Breast epithelium (tissue), 4 donors: ENCODE data around the gene PLCH1. TPM values are rescaled to one million over a fixed set of nuclear protein-coding genes. Genes with fewer than 3 reads are reported as not detected.
A peak's percentile ranks its signal among the peaks of the same experiment; 100 is the strongest.

Source experiments
- DNase-seq, 2 donors: peaks; one replicate each; pipeline ENCODE4 v3.0.0-alpha.2; 2019; ENCODE audit warnings: low spot score in 2 of 2
- H3K27ac ChIP-seq, 2 donors: fragments of 200-600 bp; sonication (generic) in 1 of 2; one replicate each; pipeline ENCODE4 v1.5.1; 2016 to 2019; ENCODE audit warnings: mild to moderate bottlenecking in 1 of 2
- H3K27me3 ChIP-seq, 2 donors: fragments of 200-600 bp; sonication (generic) in 1 of 2; one replicate each; pipeline versions ENCODE4 v1.5.1 to v1.6.0; 2017 to 2019; ENCODE audit warnings: control low read depth in 1 of 2, mild to moderate bottlenecking in 1 of 2
- H3K36me3 ChIP-seq: fragments of 200-600 bp; one replicate; pipeline ENCODE4 v1.5.1; 2019
- H3K4me1 ChIP-seq, 2 donors: fragments of 200-600 bp; sonication (generic); one replicate each; pipeline ENCODE4 v1.5.1; 2016 to 2019; ENCODE audit warnings: control low read depth in 1 of 2
- H3K4me3 ChIP-seq, 3 donors: fragments of 200-600 bp; sonication (generic); 1 replicate in 2 of 3; 2 replicates in 1 of 3; pipeline ENCODE4 v1.5.1; 2016 to 2019; ENCODE audit warnings: mild to moderate bottlenecking in 3 of 3, moderate library complexity in 2 of 3
- H3K9me3 ChIP-seq, 2 donors: fragments of 200-600 bp; sonication (generic) in 1 of 2; one replicate each; pipeline ENCODE4 v1.5.1; 2016 to 2019; ENCODE audit warnings: control low read depth in 1 of 2
- POLR2A ChIP-seq: fragments of 450-650 bp; IDR thresholded peaks from one replicate; pipeline ENCODE4 v1.6.1; 2016; ENCODE audit warnings: antibody characterized with exemption, mild to moderate bottlenecking, moderate library complexity
- POLR2AphosphoS5 ChIP-seq, 3 donors: sonication (generic); formaldehyde crosslinking; IDR thresholded peaks; one replicate each; pipeline ENCODE4 v1.6.1; 2017; ENCODE audit warnings: antibody characterized with exemption in 3 of 3
- intact Hi-C: fragments of 100-400 bp; cut with DNase I; formaldehyde crosslinking; loops from one replicate; pipeline ENCODE4 v1.15.1; 2023; ENCODE audit warnings: low total_unique reads
- total RNA-seq, 3 donors: library from RNA; depleted of rRNA; stranded (reverse); fragments of >200 nt; gene quantifications; one replicate each; pipeline ENCODE4 v1.1.0, GENCODE V29; 2016
- TF ChIP-seq, protein P1 (sequence below), 3 donors: fragments of 450-650 bp; IDR thresholded peaks; one replicate each; pipeline ENCODE4 v1.5.1; 2016 to 2017; ENCODE audit warnings: antibody characterized with exemption in 3 of 3, mild to moderate bottlenecking in 3 of 3, moderate library complexity in 3 of 3

PLCH1 gene
- total RNA-seq, 3 donors from 2014 or later, result 2.0 to 3.4 TPM; not detected in 1

DNA sequence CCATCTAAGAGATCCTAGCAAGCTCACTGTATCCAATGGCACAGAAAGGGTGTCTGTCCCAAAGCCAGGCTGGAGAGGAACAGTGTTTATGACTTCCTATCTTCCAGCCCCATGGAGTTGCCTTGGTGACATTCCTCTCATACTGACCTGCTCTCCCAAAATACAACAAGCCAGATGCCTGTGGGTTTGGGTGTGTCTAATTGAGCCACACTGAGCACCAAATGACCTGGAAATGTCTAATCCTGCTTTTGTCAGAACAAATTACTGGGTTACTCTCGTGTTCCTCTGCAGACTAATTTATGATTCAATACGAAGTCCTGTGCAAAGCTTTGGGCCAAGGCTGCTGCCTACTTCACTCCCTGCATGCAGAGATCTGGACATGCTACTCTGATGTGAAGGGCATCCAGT is 353.3 kb downstream of the PLCH1 start:
- DNase-seq, result peak in 1 of 2 donors; percentile 62
- intact Hi-C loops, result no loop called here
- Histone ChIP-seq H3K36me3 (no peaks in the 10 kb centered on the region), H3K9me3 (no peaks in the 10 kb centered on the region), H3K4me3 (no peak overlapping the region), H3K4me1 (peaks cover 0 to 5% of the 10 kb centered on the region in 2 donors), H3K27ac (peak overlapping the region; percentile 62 to 70), H3K27me3 (no peaks in the 10 kb centered on the region)
- TF ChIP-seq, protein P1, sequence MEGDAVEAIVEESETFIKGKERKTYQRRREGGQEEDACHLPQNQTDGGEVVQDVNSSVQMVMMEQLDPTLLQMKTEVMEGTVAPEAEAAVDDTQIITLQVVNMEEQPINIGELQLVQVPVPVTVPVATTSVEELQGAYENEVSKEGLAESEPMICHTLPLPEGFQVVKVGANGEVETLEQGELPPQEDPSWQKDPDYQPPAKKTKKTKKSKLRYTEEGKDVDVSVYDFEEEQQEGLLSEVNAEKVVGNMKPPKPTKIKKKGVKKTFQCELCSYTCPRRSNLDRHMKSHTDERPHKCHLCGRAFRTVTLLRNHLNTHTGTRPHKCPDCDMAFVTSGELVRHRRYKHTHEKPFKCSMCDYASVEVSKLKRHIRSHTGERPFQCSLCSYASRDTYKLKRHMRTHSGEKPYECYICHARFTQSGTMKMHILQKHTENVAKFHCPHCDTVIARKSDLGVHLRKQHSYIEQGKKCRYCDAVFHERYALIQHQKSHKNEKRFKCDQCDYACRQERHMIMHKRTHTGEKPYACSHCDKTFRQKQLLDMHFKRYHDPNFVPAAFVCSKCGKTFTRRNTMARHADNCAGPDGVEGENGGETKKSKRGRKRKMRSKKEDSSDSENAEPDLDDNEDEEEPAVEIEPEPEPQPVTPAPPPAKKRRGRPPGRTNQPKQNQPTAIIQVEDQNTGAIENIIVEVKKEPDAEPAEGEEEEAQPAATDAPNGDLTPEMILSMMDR (IDR thresholded peaks at IDR 0.05), result no peak
- TF ChIP-seq POLR2AphosphoS5 (IDR thresholded peaks at IDR 0.05) (peak in 2 of 3 donors; percentile 19 to 32), POLR2A (no peak)

DNA sequence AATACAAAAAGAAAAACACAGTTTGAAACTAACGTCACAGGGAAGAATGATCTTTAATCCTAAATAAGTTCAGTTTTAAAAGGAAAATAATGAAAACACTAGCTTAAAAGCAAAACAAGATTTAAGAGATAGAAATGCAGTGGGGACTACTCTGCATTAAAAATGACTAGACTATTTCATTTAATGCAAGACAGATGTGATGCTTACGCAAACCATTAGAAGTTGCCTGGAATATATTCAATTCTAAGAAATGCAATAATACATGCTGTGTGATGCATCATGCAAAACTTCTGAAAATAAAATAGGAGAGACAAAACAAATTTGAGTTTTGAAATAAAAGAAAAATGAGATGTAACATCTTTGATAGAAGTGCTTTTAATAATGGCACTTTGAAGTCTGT is 353.8 kb downstream of the PLCH1 start:
- intact Hi-C loops, result no loop called here
- Histone ChIP-seq H3K27me3 (no peaks in the 10 kb centered on the region), H3K4me1 (peaks cover 0 to 5% of the 10 kb centered on the region in 2 donors), H3K36me3 (no peaks in the 10 kb centered on the region), H3K4me3 (no peak overlapping the region), H3K27ac (peak overlapping the region; percentile 62 to 70), H3K9me3 (no peaks in the 10 kb centered on the region)
- DNase-seq, result no peak
- TF ChIP-seq POLR2AphosphoS5 (IDR thresholded peaks at IDR 0.05) (no peak), POLR2A (no peak)
- TF ChIP-seq, protein P1 (IDR thresholded peaks at IDR 0.05), result no peak

DNA sequence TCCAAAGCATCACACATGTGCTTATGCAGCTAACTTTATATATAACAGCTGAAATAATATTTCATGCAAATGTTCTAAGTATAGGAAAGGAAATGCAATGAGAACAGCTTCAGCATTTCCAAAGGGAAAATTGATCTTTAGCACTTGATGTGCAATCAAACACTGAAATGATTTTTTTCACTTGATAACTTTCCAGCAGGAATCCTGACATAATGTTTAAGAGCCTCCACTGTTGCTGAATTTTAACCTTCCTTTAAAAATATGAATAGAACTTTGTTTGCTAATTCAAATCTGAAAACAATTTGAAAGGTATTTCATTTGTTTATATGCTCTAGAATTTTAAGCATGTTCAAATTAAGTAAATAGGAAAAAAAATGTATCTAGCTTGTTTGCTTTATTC is 354.5 kb downstream of the PLCH1 start:
- Histone ChIP-seq H3K9me3 (no peaks in the 10 kb centered on the region), H3K4me3 (no peak overlapping the region), H3K27me3 (no peaks in the 10 kb centered on the region), H3K4me1 (peaks cover 0 to 5% of the 10 kb centered on the region in 2 donors), H3K36me3 (no peaks in the 10 kb centered on the region), H3K27ac (peak overlapping the region in 1 of 2 donors; percentile 69)
- DNase-seq, result no peak
- intact Hi-C loops, result no loop called here
- no peak for TF ChIP-seq POLR2A
- TF ChIP-seq, protein P1 (IDR thresholded peaks at IDR 0.05), result no peak
- TF ChIP-seq POLR2AphosphoS5 (IDR thresholded peaks at IDR 0.05), result no peak

DNA sequence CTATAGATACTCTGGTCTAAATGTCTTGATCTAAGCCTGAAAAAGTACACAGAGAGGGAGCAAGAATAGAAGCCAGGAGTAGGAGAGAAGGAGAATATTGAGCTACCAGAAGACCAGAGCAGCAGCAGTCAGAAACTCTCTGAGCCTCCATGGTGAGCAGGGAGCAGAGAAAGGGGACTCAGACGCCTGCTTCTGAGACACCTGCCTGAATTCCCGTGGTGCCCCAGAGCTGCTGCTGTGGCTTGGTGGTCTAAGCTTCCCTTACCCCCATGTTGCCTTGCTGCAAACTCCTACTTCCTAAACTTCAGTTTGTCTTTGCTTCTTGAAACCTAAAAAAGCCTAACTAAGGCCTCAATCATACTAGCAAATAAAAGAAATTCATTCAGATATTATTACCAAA is 356.5 kb downstream of the PLCH1 start:
- intact Hi-C loops, result no loop called here
- Histone ChIP-seq H3K27me3 (no peaks in the 10 kb centered on the region), H3K4me1 (peaks cover 0 to 5% of the 10 kb centered on the region in 2 donors), H3K4me3 (no peak overlapping the region), H3K27ac (no peak overlapping the region), H3K9me3 (no peaks in the 10 kb centered on the region), H3K36me3 (no peaks in the 10 kb centered on the region)
- no peak for TF ChIP-seq POLR2A
- no peak for TF ChIP-seq POLR2AphosphoS5 (IDR thresholded peaks at IDR 0.05)
- TF ChIP-seq, protein P1 (IDR thresholded peaks at IDR 0.05), result no peak
- no peak for DNase-seq

DNA sequence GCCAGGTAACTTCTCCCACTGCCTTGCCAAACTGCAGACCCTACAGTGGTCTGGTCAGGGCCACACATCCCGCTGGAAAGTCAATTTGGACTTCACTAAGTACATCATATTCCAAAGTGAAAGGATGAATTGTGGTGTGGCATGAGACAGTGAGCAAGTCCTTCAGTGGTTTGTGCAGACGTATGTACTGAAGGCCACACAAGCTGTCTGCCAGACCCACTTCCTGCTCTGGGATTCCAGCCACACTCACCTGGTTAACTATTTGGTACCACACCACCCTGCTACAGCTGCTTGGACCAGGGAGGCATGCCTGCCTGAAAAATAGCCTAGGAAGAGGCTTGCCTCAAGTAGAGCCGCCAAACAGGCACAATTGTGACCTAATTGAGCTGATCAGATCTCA is 357.3 kb downstream of the PLCH1 start:
- no peak overlapping the region for H3K4me3 ChIP-seq
- intact Hi-C loops, result no loop called here
- TF ChIP-seq POLR2A (no peak), POLR2AphosphoS5 (IDR thresholded peaks at IDR 0.05) (no peak)
- TF ChIP-seq, protein P1 (IDR thresholded peaks at IDR 0.05), result no peak
- no peaks in the 10 kb centered on the region for H3K27me3 ChIP-seq
- H3K36me3 ChIP-seq, result no peaks in the 10 kb centered on the region
- no peak for DNase-seq
- peaks cover 0 to 5% of the 10 kb centered on the region in 2 donors for H3K4me1 ChIP-seq
- H3K27ac ChIP-seq, result no peak overlapping the region
- no peaks in the 10 kb centered on the region for H3K9me3 ChIP-seq
